GM23248 (cell line): ENCODE results near the gene HDGFL2.

Experiments used
- EZH2 ChIP-seq: fragments of 200-600 bp; sonication (generic); IDR thresholded peaks from 2 replicates; pipeline ENCODE4 v1.6.1; 2018; ENCODE audit warnings: antibody characterized with exemption, mild to moderate bottlenecking; ENCODE audit not compliant: insufficient read depth, poor library complexity, severe bottlenecking
- EZH2phosphoT487 ChIP-seq: fragments of 200-600 bp; sonication (generic); IDR thresholded peaks from 2 replicates; pipeline ENCODE4 v1.6.1; 2018; ENCODE audit warnings: antibody characterized with exemption, moderate library complexity, mild to moderate bottlenecking, low read depth; ENCODE audit not compliant: insufficient read depth

- TF ChIP-seq EZH2, result no peak
- no peak for TF ChIP-seq EZH2phosphoT487
Observed at GRCh38 chr19:4534836-4535658, 63.0 kb downstream of the HDGFL2 start, which contains the start of gene PLIN5.
